HepG2 (cell line): ENCODE data around the gene ABHD17C.

Source experiments
- BCLAF1 ChIP-seq: fragments of 450-650 bp; IDR thresholded peaks from 2 replicates; pipeline ENCODE4 v1.6.1; 2017; ENCODE audit warnings: mild to moderate bottlenecking
- CBFB ChIP-seq: sonication (generic); formaldehyde crosslinking; IDR thresholded peaks from 2 replicates; pipeline ENCODE4 v1.4.0; 2020; ENCODE audit warnings: missing genetic modification reagents
- CREB1 ChIP-seq, 2 experiments: fragments of 450-650 bp in 1 of 2; IDR thresholded peaks; 2 replicates each; pipeline ENCODE4 v1.6.1; 2016 to 2017; ENCODE audit warnings: control low read depth in 1 of 2, mild to moderate bottlenecking in 1 of 2, missing compliant biosample characterization in 1 of 2, missing genetic modification characterization in 1 of 2
- NKX3-1 ChIP-seq: sonication (generic); formaldehyde crosslinking; IDR thresholded peaks from 2 replicates; pipeline ENCODE4 v1.5.0; 2020; ENCODE audit warnings: missing genetic modification reagents
- SUZ12 ChIP-seq: fragments of 150-350 bp; IDR thresholded peaks from 2 replicates; pipeline ENCODE4 v1.6.1; 2014; ENCODE audit warnings: low read depth, low read length
- ZBTB21 ChIP-seq: sonication (generic); formaldehyde crosslinking; IDR thresholded peaks from 2 replicates; pipeline ENCODE4 v1.4.0; 2020; ENCODE audit warnings: missing genetic modification reagents
- ZNF274 ChIP-seq: sonication (generic); formaldehyde crosslinking; IDR thresholded peaks from 2 replicates; pipeline ENCODE4 v1.5.1; 2020; ENCODE audit warnings: mild to moderate bottlenecking, missing genetic modification reagents
- ZNF281 ChIP-seq: sonication (generic); formaldehyde crosslinking; IDR thresholded peaks from 2 replicates; pipeline ENCODE4 v1.4.0; 2020; ENCODE audit warnings: missing genetic modification reagents, borderline replicate concordance
- ZNF460 ChIP-seq: sonication (generic); formaldehyde crosslinking; IDR thresholded peaks from 2 replicates; pipeline ENCODE4 v1.5.1; 2020; ENCODE audit warnings: missing genetic modification reagents, mild to moderate bottlenecking, borderline replicate concordance
- ZNF484 ChIP-seq: sonication (generic); formaldehyde crosslinking; IDR thresholded peaks from 2 replicates; pipeline ENCODE4 v1.5.1; 2020; ENCODE audit warnings: mild to moderate bottlenecking, low read depth, missing genetic modification reagents, borderline replicate concordance
- ZNF713 ChIP-seq: sonication (generic); formaldehyde crosslinking; IDR thresholded peaks from 2 replicates; pipeline ENCODE4 v1.4.0; 2020; ENCODE audit warnings: mild to moderate bottlenecking, missing genetic modification reagents
- ZSCAN20 ChIP-seq: sonication (generic); formaldehyde crosslinking; IDR thresholded peaks from 2 replicates; pipeline ENCODE4 v1.4.0; 2020; ENCODE audit warnings: missing genetic modification reagents, mild to moderate bottlenecking, borderline replicate concordance
- TF ChIP-seq, protein P1 (sequence below): sonication (generic); formaldehyde crosslinking; IDR thresholded peaks from 2 replicates; pipeline ENCODE4 v1.5.0; 2020; ENCODE audit warnings: mild to moderate bottlenecking, missing genetic modification reagents, moderate library complexity
- TF ChIP-seq, protein P2 (sequence below): sonication (generic); formaldehyde crosslinking; conservative IDR thresholded peaks from 2 replicates; pipeline ENCODE4 v1.4.0; 2020; ENCODE audit warnings: missing genetic modification reagents

- TF ChIP-seq, protein P1, sequence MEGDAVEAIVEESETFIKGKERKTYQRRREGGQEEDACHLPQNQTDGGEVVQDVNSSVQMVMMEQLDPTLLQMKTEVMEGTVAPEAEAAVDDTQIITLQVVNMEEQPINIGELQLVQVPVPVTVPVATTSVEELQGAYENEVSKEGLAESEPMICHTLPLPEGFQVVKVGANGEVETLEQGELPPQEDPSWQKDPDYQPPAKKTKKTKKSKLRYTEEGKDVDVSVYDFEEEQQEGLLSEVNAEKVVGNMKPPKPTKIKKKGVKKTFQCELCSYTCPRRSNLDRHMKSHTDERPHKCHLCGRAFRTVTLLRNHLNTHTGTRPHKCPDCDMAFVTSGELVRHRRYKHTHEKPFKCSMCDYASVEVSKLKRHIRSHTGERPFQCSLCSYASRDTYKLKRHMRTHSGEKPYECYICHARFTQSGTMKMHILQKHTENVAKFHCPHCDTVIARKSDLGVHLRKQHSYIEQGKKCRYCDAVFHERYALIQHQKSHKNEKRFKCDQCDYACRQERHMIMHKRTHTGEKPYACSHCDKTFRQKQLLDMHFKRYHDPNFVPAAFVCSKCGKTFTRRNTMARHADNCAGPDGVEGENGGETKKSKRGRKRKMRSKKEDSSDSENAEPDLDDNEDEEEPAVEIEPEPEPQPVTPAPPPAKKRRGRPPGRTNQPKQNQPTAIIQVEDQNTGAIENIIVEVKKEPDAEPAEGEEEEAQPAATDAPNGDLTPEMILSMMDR (CRISPR knock-in tag) = no peak
- TF ChIP-seq ZSCAN20 (no peak), SUZ12 (no peak), ZNF713 (CRISPR knock-in tag) (no peak), ZNF281 (CRISPR knock-in tag) (no peak), ZNF484 (no peak), CREB1 (IDR thresholded peaks at IDR 0.05) (no peak), CREB1 (CRISPR knock-in tag; IDR thresholded peaks at IDR 0.05) (no peak), CBFB (no peak), BCLAF1 (no peak), ZBTB21 (CRISPR knock-in tag) (no peak), ZNF460 (CRISPR knock-in tag) (no peak), ZNF274 (CRISPR knock-in tag) (no peak), NKX3-1 (CRISPR knock-in tag) (no peak)
- TF ChIP-seq, protein P2, sequence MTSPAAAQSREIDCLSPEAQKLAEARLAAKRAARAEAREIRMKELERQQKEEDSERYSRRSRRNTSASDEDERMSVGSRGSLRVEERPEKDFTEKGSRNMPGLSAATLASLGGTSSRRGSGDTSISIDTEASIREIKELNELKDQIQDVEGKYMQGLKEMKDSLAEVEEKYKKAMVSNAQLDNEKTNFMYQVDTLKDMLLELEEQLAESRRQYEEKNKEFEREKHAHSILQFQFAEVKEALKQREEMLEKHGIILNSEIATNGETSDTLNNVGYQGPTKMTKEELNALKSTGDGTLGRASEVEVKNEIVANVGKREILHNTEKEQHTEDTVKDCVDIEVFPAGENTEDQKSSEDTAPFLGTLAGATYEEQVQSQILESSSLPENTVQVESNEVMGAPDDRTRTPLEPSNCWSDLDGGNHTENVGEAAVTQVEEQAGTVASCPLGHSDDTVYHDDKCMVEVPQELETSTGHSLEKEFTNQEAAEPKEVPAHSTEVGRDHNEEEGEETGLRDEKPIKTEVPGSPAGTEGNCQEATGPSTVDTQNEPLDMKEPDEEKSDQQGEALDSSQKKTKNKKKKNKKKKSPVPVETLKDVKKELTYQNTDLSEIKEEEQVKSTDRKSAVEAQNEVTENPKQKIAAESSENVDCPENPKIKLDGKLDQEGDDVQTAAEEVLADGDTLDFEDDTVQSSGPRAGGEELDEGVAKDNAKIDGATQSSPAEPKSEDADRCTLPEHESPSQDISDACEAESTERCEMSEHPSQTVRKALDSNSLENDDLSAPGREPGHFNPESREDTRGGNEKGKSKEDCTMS (CRISPR knock-in tag) = no peak
Observed at GRCh38 chr15:80758130-80758745, 63.1 kb downstream of the ABHD17C start.
